HK-2 (cell line): ENCODE data around the gene DSN1.

ENCODE experiments used
- DNase-seq: peaks from one replicate; pipeline ENCODE4 v3.0.0-alpha.2; 2018; ENCODE audit not compliant: unreplicated experiment

DSN1 gene

GRCh38 chr20:36795691-36796090 is 22.1 kb upstream of the DSN1 start:
- DNase-seq: no peak

GRCh38 chr20:36794116-36794474 is 20.5 kb upstream of the DSN1 start:
- no peak for DNase-seq

- DNase-seq: no peak
Observed at GRCh38 chr20:36793294-36794115, 19.9 kb upstream of the DSN1 start.

- DNase-seq: peak; percentile 82
Observed at GRCh38 chr20:36792422-36792821, 18.9 kb upstream of the DSN1 start.

GRCh38 chr20:36791862-36792261 is 18.3 kb upstream of the DSN1 start:
- no peak for DNase-seq

GRCh38 chr20:36786663-36787062 is 13.1 kb upstream of the DSN1 start:
- no peak for DNase-seq

GRCh38 chr20:36786246-36786645 is 12.7 kb upstream of the DSN1 start:
- no peak for DNase-seq

GRCh38 chr20:36785308-36785707 is 11.7 kb upstream of the DSN1 start:
- DNase-seq: no peak

GRCh38 chr20:36784900-36785299 is 11.3 kb upstream of the DSN1 start:
- DNase-seq: no peak

GRCh38 chr20:36784116-36784515 is 10.6 kb upstream of the DSN1 start:
- DNase-seq: no peak

GRCh38 chr20:36779656-36780025 is 6.1 kb upstream of the DSN1 start:
- no peak for DNase-seq

- no peak for DNase-seq
Observed at GRCh38 chr20:36778831-36779655, 5.5 kb upstream of the DSN1 start.

- DNase-seq: no peak
Observed at GRCh38 chr20:36777576-36777975, 4.0 kb upstream of the DSN1 start.

- DNase-seq: no peak
Observed at GRCh38 chr20:36777167-36777566, 3.6 kb upstream of the DSN1 start.

GRCh38 chr20:36775826-36776225 is 2.3 kb upstream of the DSN1 start:
- DNase-seq: no peak

- no peak for DNase-seq
Observed at GRCh38 chr20:36775196-36775595, 1.6 kb upstream of the DSN1 start.

- no peak for DNase-seq
Observed at GRCh38 chr20:36773107-36773596, 411 bp downstream of the DSN1 start.

- no peak for DNase-seq
Observed at GRCh38 chr20:36770680-36771079, 2.9 kb downstream of the DSN1 start.

GRCh38 chr20:36768768-36769430 is 4.7 kb downstream of the DSN1 start:
- DNase-seq: no peak

GRCh38 chr20:36761125-36761524 is 12.4 kb downstream of the DSN1 start:
- no peak for DNase-seq

GRCh38 chr20:36760647-36761046 is 12.9 kb downstream of the DSN1 start:
- no peak for DNase-seq

- DNase-seq: no peak
Observed at GRCh38 chr20:36758276-36758675, 15.3 kb downstream of the DSN1 start.

GRCh38 chr20:36756496-36756895 is 17.1 kb downstream of the DSN1 start:
- DNase-seq: no peak
